ENCODE results near the gene ADAMTSL3. TPM values are rescaled to one million over a fixed set of nuclear protein-coding genes. Genes with fewer than 3 reads are reported as not detected.
A peak's percentile ranks its signal among the peaks of the same experiment; 100 is the strongest.

The ADAMTSL3 gene
- total RNA-seq, 2 donors from 2014 or later = 12.2 to 21.2 TPM

GRCh38 chr15:83848315-83849050, 194.6 kb downstream of the ADAMTSL3 start:
- no peaks in the 10 kb centered on the region for H3K36me3 ChIP-seq
- no peak overlapping the region for H3K4me3 ChIP-seq
- DNase-seq (ENCODE audit: low spot score) = no peak
- H3K27ac ChIP-seq = peak overlapping the region in 1 of 2 donors; percentile 46
- no peak for TF ChIP-seq CTCF (IDR thresholded peaks at IDR 0.05)
- H3K4me1 ChIP-seq = peaks cover 0 to 28% of the 10 kb centered on the region in 2 donors
- no peaks in the 10 kb centered on the region for H3K9me3 ChIP-seq
- H3K27me3 ChIP-seq = no peaks in the 10 kb centered on the region

GRCh38 chr15:83850015-83850414, 196.1 kb downstream of the ADAMTSL3 start:
- DNase-seq (ENCODE audit: low spot score) = no peak
- TF ChIP-seq CTCF (IDR thresholded peaks at IDR 0.05) = no peak
- Histone ChIP-seq H3K27ac (peak overlapping the region in 1 of 2 donors; percentile 48), H3K4me3 (no peak overlapping the region), H3K36me3 (no peaks in the 10 kb centered on the region), H3K9me3 (no peaks in the 10 kb centered on the region), H3K4me1 (peaks cover 0 to 20% of the 10 kb centered on the region in 2 donors), H3K27me3 (no peaks in the 10 kb centered on the region)

GRCh38 chr15:83850501-83851245, 196.8 kb downstream of the ADAMTSL3 start:
- TF ChIP-seq CTCF (IDR thresholded peaks at IDR 0.05) = no peak
- no peaks in the 10 kb centered on the region for H3K27me3 ChIP-seq
- H3K36me3 ChIP-seq = no peaks in the 10 kb centered on the region
- peaks cover 0 to 23% of the 10 kb centered on the region in 2 donors for H3K4me1 ChIP-seq
- no peak for DNase-seq (ENCODE audit: low spot score)
- no peaks in the 10 kb centered on the region for H3K9me3 ChIP-seq
- no peak overlapping the region for H3K4me3 ChIP-seq
- peak overlapping the region in 1 of 2 donors; percentile 48 for H3K27ac ChIP-seq

GRCh38 chr15:83853232-83853631, 199.3 kb downstream of the ADAMTSL3 start:
- Histone ChIP-seq H3K27ac (no peak overlapping the region), H3K36me3 (no peaks in the 10 kb centered on the region), H3K27me3 (no peaks in the 10 kb centered on the region), H3K9me3 (no peaks in the 10 kb centered on the region), H3K4me1 (peaks cover 0 to 19% of the 10 kb centered on the region in 2 donors), H3K4me3 (no peak overlapping the region)
- no peak for TF ChIP-seq CTCF (IDR thresholded peaks at IDR 0.05)
- no peak for DNase-seq (ENCODE audit: low spot score)

- Histone ChIP-seq H3K9me3 (no peaks in the 10 kb centered on the region), H3K4me3 (no peak overlapping the region), H3K36me3 (no peaks in the 10 kb centered on the region), H3K27me3 (no peaks in the 10 kb centered on the region), H3K4me1 (peaks cover 0 to 19% of the 10 kb centered on the region in 2 donors), H3K27ac (no peak overlapping the region)
- DNase-seq (ENCODE audit: low spot score) = no peak
- no peak for TF ChIP-seq CTCF (IDR thresholded peaks at IDR 0.05)
Measured at GRCh38 chr15:83854321-83854720, 200.4 kb downstream of the ADAMTSL3 start.

All from right atrium auricular region (tissue), 2 donors.